ENCODE measurements around the gene ST3GAL6. TPM values are rescaled to one million over a fixed set of nuclear protein-coding genes. Genes with fewer than 3 reads are reported as not detected.

ST3GAL6 gene
- total RNA-seq, 1 experiment from 2014 or later, result 67.2 TPM

- Histone ChIP-seq H3K4me1 (peaks cover 2% of the 10 kb centered on the region), H3K36me3 (ENCODE audit: control insufficient read depth, insufficient read depth, low read length) (no peaks in the 10 kb centered on the region; the same call in 1 of the 2 replicates), H3K27me3 (replicated peaks; ENCODE audit: control insufficient read depth, insufficient read depth, low read length) (no peaks in the 10 kb centered on the region), H3K4me3 (ENCODE audit: low read depth, low read length) (no peak overlapping the region), H3K9me3 (no peaks in the 10 kb centered on the region)
- intact Hi-C loops (cut with micrococcal nuclease; ENCODE audit: unreplicated experiment), result no loop called here
- no peak for TF ChIP-seq CTCF (IDR thresholded peaks at IDR 0.05; ENCODE audit: insufficient read depth in 1 of 2, low read depth in 1 of 2, low read length in 1 of 2, severe bottlenecking in 1 of 2, unreplicated experiment in 1 of 2)
- Mint-ChIP-seq H3K4me1 (ENCODE audit: low read depth, unreplicated experiment) (peaks cover 10% of the 10 kb centered on the region), H3K36me3 (ENCODE audit: insufficient read depth, unreplicated experiment) (peaks cover 59% of the 10 kb centered on the region), H3K9me3 (ENCODE audit: unreplicated experiment) (no peaks in the 10 kb centered on the region), H3K4me3 (ENCODE audit: unreplicated experiment) (no peak overlapping the region), H3K27ac (ENCODE audit: unreplicated experiment) (no peak overlapping the region), H3K27me3 (ENCODE audit: insufficient read depth, unreplicated experiment) (no peaks in the 10 kb centered on the region)
- no peak for DNase-seq
- CTCF ChIA-PET, result no interaction called here
- BruUV-seq (replicated peaks), result no TSS peak
- POLR2A ChIA-PET, result no interaction called here
Observed at GRCh38 chr3:98808071-98808470, 44.9 kb downstream of the ST3GAL6 start.

- Histone ChIP-seq H3K4me3 (ENCODE audit: low read depth, low read length) (no peak overlapping the region), H3K27me3 (replicated peaks; ENCODE audit: control insufficient read depth, insufficient read depth, low read length) (no peaks in the 10 kb centered on the region), H3K9me3 (no peaks in the 10 kb centered on the region), H3K36me3 (ENCODE audit: control insufficient read depth, insufficient read depth, low read length) (peaks cover 1% of the 10 kb centered on the region), H3K4me1 (peaks cover 3% of the 10 kb centered on the region)
- peaks cover 49% of the 10 kb centered on the region for H3K36me3 Mint-ChIP-seq (ENCODE audit: insufficient read depth, unreplicated experiment)
- no peaks in the 10 kb centered on the region for H3K27me3 Mint-ChIP-seq (ENCODE audit: insufficient read depth, unreplicated experiment)
- H3K27ac Mint-ChIP-seq (ENCODE audit: unreplicated experiment), result no peak overlapping the region
- CTCF ChIA-PET, result no interaction called here
- no peak for TF ChIP-seq CTCF (IDR thresholded peaks at IDR 0.05; ENCODE audit: insufficient read depth in 1 of 2, low read depth in 1 of 2, low read length in 1 of 2, severe bottlenecking in 1 of 2, unreplicated experiment in 1 of 2)
- intact Hi-C loops (cut with micrococcal nuclease; ENCODE audit: unreplicated experiment), result no loop called here
- no peak overlapping the region for H3K4me3 Mint-ChIP-seq (ENCODE audit: unreplicated experiment)
- no peak for DNase-seq
- H3K9me3 Mint-ChIP-seq (ENCODE audit: unreplicated experiment), result no peaks in the 10 kb centered on the region
- POLR2A ChIA-PET, result no interaction called here
- no TSS peak for BruUV-seq (replicated peaks)
- peaks cover 10% of the 10 kb centered on the region for H3K4me1 Mint-ChIP-seq (ENCODE audit: low read depth, unreplicated experiment)
Observed at GRCh38 chr3:98809557-98809956, 46.4 kb downstream of the ST3GAL6 start.

GRCh38 chr3:98811048-98811447 lies 47.9 kb downstream of the ST3GAL6 start:
- peaks cover 45% of the 10 kb centered on the region for H3K36me3 Mint-ChIP-seq (ENCODE audit: insufficient read depth, unreplicated experiment)

More at GRCh38 chr3:98811048-98811447, 47.9 kb downstream of the ST3GAL6 start:
- peaks cover 1% of the 10 kb centered on the region for H3K36me3 ChIP-seq (ENCODE audit: control insufficient read depth, insufficient read depth, low read length)
- no peaks in the 10 kb centered on the region for H3K27me3 ChIP-seq (replicated peaks; ENCODE audit: control insufficient read depth, insufficient read depth, low read length)
- BruUV-seq (replicated peaks), result no TSS peak
- no peaks in the 10 kb centered on the region for H3K27me3 Mint-ChIP-seq (ENCODE audit: insufficient read depth, unreplicated experiment)
- no peak overlapping the region for H3K4me3 ChIP-seq (ENCODE audit: low read depth, low read length)
- no peaks in the 10 kb centered on the region for H3K9me3 Mint-ChIP-seq (ENCODE audit: unreplicated experiment)
- peaks cover 12% of the 10 kb centered on the region for H3K4me1 ChIP-seq
- POLR2A ChIA-PET, result no interaction called here
- H3K27ac Mint-ChIP-seq (ENCODE audit: unreplicated experiment), result no peak overlapping the region
- peaks cover 23% of the 10 kb centered on the region for H3K4me1 Mint-ChIP-seq (ENCODE audit: low read depth, unreplicated experiment)
- DNase-seq, result no peak
- TF ChIP-seq CTCF (IDR thresholded peaks at IDR 0.05; ENCODE audit: insufficient read depth in 1 of 2, low read depth in 1 of 2, low read length in 1 of 2, severe bottlenecking in 1 of 2, unreplicated experiment in 1 of 2), result no peak
- H3K9me3 ChIP-seq, result no peaks in the 10 kb centered on the region
- H3K4me3 Mint-ChIP-seq (ENCODE audit: unreplicated experiment), result no peak overlapping the region
- intact Hi-C loops (cut with micrococcal nuclease; ENCODE audit: unreplicated experiment), result loop anchor here (5.0 to 10.0 kb wide), 3 partner anchors 284 to 776 kb away; partner anchors contain the start of genes CLDND1 and GABRR3
- CTCF ChIA-PET, result no interaction called here

Data from Caco-2 (cell line).